Vagina (tissue), 2 donors: Measurements from ENCODE around the gene SSH3. TPM values are rescaled to one million over a fixed set of nuclear protein-coding genes. Genes with fewer than 3 reads are reported as not detected.

Experiments used
- DNase-seq, 2 donors: peaks; one replicate each; pipeline ENCODE4 v3.0.0-alpha.2; 2017; ENCODE audit errors: extremely low spot score in 2 of 2
- H3K27ac ChIP-seq: fragments of 200-600 bp; sonication (generic); one replicate; pipeline ENCODE4 v1.5.1; 2019
- H3K27me3 ChIP-seq: fragments of 200-600 bp; sonication (generic); one replicate; pipeline ENCODE4 v1.5.1; 2019
- H3K36me3 ChIP-seq, 2 donors: fragments of 200-600 bp; sonication (generic); one replicate each; pipeline ENCODE4 v1.5.1; 2017 to 2019
- H3K4me1 ChIP-seq: fragments of 200-600 bp; sonication (generic); one replicate; pipeline ENCODE4 v1.5.1; 2019
- H3K4me3 ChIP-seq, 2 donors: fragments of 200-600 bp; sonication (generic); 1 replicate in 1 of 2; 2 replicates in 1 of 2; pipeline ENCODE4 v1.5.1; 2016 to 2019
- H3K9me3 ChIP-seq: fragments of 200-600 bp; sonication (generic); one replicate; pipeline ENCODE4 v1.5.1; 2019
- CTCF ChIP-seq, 3 experiments: fragments of 450-650 bp in 2 of 3; fragments of 200-600 bp in 1 of 3; sonication (generic) in 1 of 3; IDR thresholded peaks; one replicate each; pipeline ENCODE4 v1.5.1; 2017 to 2019; ENCODE audit warnings: antibody characterized with exemption in 3 of 3, mild to moderate bottlenecking in 2 of 3, moderate library complexity in 2 of 3
- POLR2A ChIP-seq, 2 donors: fragments of 450-650 bp; IDR thresholded peaks; one replicate each; pipeline ENCODE4 v1.6.1; 2017; ENCODE audit warnings: antibody characterized with exemption in 2 of 2, mild to moderate bottlenecking in 2 of 2, moderate library complexity in 2 of 2
- POLR2AphosphoS5 ChIP-seq, 2 donors: sonication (generic); formaldehyde crosslinking; IDR thresholded peaks; one replicate each; pipeline ENCODE4 v1.9.0; 2017; ENCODE audit warnings: antibody characterized with exemption in 2 of 2, mild to moderate bottlenecking in 2 of 2, low read depth in 1 of 2; ENCODE audit not compliant: insufficient read depth in 1 of 2
- intact Hi-C: fragments of 100-400 bp; cut with DNase I; formaldehyde crosslinking; loops from one replicate; pipeline ENCODE4 v1.15.1; 2023
- total RNA-seq: library from RNA; depleted of rRNA; stranded (reverse); fragments of >200 nt; gene quantifications from one replicate; pipeline ENCODE4 v1.2.3, GENCODE V29; 2016

SSH3 gene
- total RNA-seq, 1 donor from 2014 or later, result 98.0 TPM

DNA sequence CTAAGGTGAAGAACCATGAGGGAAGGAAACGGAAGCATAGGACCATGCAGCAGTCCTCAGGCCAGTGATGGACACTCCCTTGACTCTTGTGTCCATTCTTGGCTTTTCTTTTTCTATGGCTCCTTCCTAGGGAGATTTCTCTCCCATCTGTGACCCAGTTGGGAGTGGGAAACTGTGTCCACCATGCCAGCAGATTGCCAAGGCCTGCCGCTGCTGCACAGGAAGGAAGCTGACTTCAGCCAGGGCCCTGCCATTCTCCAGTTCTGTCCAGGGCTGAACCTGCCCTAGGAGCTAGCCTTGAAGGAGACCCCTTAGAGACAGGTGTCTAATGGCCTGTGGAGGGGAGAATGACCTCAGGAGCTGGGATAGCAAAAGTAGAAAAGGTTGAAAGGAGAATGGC lies 17.4 kb downstream of the SSH3 start:
- H3K4me1 ChIP-seq, result peaks cover 27% of the 10 kb centered on the region
- H3K27ac ChIP-seq, result no peak overlapping the region
- no peak overlapping the region for H3K4me3 ChIP-seq
- intact Hi-C loops, result no loop called here
- DNase-seq, result no peak
- no peaks in the 10 kb centered on the region for H3K36me3 ChIP-seq
- TF ChIP-seq CTCF (IDR thresholded peaks at IDR 0.05), result no peak
- no peak for TF ChIP-seq POLR2A (IDR thresholded peaks at IDR 0.05)
- no peak for TF ChIP-seq POLR2AphosphoS5 (IDR thresholded peaks at IDR 0.05; ENCODE audit: insufficient read depth in 1 of 2, low read depth in 1 of 2)
- no peaks in the 10 kb centered on the region for H3K9me3 ChIP-seq
- no peaks in the 10 kb centered on the region for H3K27me3 ChIP-seq

DNA sequence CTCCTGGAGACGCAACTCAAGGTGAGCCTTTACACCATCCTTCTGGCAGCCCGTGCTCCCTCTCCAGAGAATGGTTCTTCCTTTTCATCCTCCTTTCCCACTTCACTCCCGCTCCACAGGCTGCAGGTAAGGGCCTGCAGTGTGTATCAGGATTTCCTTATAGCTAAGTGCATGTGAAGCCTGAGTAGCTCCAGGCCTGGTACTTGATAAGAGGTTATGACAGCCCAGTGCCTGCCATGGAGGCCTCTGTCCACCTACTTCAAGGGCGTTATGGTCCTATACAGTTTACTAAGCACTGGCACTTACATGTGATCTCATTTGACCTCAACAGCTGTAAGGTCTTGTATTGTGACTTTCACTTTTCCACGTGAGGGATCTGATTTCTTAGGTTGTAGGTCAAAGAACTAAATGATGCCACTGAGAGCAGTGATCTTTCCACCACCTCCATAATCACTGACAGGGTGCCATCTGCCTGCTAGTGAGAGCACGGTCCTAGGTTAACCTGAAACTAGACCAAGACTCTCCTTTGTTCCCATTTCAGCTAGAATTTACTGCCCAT lies 18.1 kb downstream of the SSH3 start:
- intact Hi-C loops, result no loop called here
- no peaks in the 10 kb centered on the region for H3K27me3 ChIP-seq
- no peaks in the 10 kb centered on the region for H3K36me3 ChIP-seq
- no peaks in the 10 kb centered on the region for H3K9me3 ChIP-seq
- H3K27ac ChIP-seq, result no peak overlapping the region
- no peak overlapping the region for H3K4me3 ChIP-seq
- TF ChIP-seq POLR2AphosphoS5 (IDR thresholded peaks at IDR 0.05; ENCODE audit: insufficient read depth in 1 of 2, low read depth in 1 of 2) (no peak), POLR2A (IDR thresholded peaks at IDR 0.05) (no peak), CTCF (IDR thresholded peaks at IDR 0.05) (no peak)
- DNase-seq, result no peak
- H3K4me1 ChIP-seq, result peaks cover 26% of the 10 kb centered on the region

DNA sequence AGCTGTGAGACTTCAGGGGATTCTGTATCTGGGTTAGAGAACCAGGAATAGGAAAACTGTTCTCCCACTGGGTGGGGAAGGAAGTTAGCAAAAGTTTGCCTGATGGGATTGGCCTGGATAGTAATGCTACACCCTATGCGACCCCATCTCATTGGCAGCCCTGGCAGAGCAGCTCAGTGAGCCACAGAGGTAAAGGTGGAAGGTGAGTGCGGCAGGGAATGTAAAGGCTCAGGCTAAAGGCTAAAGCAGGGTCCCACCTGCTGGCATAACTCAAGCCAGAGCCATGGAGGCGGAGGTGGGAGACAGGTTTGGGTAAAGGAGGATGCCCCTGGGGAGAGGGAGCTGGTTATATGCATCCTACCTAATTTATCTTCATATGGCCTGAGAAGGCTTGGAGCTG lies 18.7 kb downstream of the SSH3 start:
- TF ChIP-seq CTCF (IDR thresholded peaks at IDR 0.05) (no peak), POLR2A (IDR thresholded peaks at IDR 0.05) (no peak), POLR2AphosphoS5 (IDR thresholded peaks at IDR 0.05; ENCODE audit: insufficient read depth in 1 of 2, low read depth in 1 of 2) (no peak)
- Histone ChIP-seq H3K27me3 (no peaks in the 10 kb centered on the region), H3K4me1 (peaks cover 21% of the 10 kb centered on the region), H3K9me3 (no peaks in the 10 kb centered on the region), H3K4me3 (no peak overlapping the region), H3K27ac (no peak overlapping the region), H3K36me3 (no peaks in the 10 kb centered on the region)
- intact Hi-C loops, result no loop called here
- DNase-seq, result no peak

GRCh38 chr11:67323526-67323925 lies 20.2 kb downstream of the SSH3 start:
- Histone ChIP-seq H3K4me1 (peaks cover 14% of the 10 kb centered on the region), H3K9me3 (no peaks in the 10 kb centered on the region), H3K36me3 (no peaks in the 10 kb centered on the region), H3K27me3 (no peaks in the 10 kb centered on the region), H3K4me3 (no peak overlapping the region), H3K27ac (no peak overlapping the region)
- intact Hi-C loops, result no loop called here
- no peak for DNase-seq
- TF ChIP-seq POLR2A (IDR thresholded peaks at IDR 0.05) (no peak), CTCF (IDR thresholded peaks at IDR 0.05) (no peak), POLR2AphosphoS5 (IDR thresholded peaks at IDR 0.05; ENCODE audit: insufficient read depth in 1 of 2, low read depth in 1 of 2) (no peak)

DNA sequence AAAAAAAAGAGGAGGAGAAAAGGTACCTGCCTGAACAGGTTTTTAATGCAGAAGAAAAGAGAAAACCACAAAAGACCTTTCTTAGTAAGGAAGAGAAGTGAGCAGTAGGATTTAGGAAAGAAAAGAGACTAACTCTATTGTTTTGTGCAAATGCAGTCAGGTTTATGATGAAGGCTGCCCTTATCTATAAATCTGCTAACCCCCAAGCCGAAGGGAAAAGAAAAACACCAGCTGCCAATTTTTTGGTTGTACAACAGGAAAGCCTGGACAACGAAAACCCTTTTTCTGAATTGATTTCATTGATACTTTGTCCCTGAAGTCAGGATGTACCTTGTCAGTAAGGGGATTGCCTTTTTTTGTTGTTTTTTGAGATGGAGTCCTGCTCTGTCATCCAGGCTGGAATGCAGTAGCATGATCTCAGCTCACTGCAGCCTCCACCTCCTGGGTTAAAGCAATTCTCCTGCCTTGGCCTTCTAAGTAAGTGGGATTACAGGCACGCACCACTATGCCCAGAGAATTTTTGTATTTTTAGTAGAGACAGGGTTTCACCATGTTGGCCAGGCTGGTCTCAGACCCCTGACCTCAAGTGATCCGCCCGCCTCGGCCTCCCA lies 28.9 kb downstream of the SSH3 start:
- intact Hi-C loops, result no loop called here
- H3K27ac ChIP-seq, result no peak overlapping the region
- H3K4me1 ChIP-seq, result no peaks in the 10 kb centered on the region
- no peaks in the 10 kb centered on the region for H3K9me3 ChIP-seq
- no peaks in the 10 kb centered on the region for H3K27me3 ChIP-seq
- no peaks in the 10 kb centered on the region for H3K36me3 ChIP-seq
- H3K4me3 ChIP-seq, result no peak overlapping the region
- TF ChIP-seq POLR2A (IDR thresholded peaks at IDR 0.05), result no peak
- no peak for TF ChIP-seq POLR2AphosphoS5 (IDR thresholded peaks at IDR 0.05; ENCODE audit: insufficient read depth in 1 of 2, low read depth in 1 of 2)
- no peak for TF ChIP-seq CTCF (IDR thresholded peaks at IDR 0.05)
- no peak for DNase-seq
